DND-41 (cell line): ENCODE results near the gene OR5P2.

Source experiments
- ATAC-seq: fragments of 200-7000 bp; cut with Tn5 transposase; 3 replicates; pipeline ENCODE4 v1.9.1; 2021; ENCODE audit warnings: low read depth; ENCODE audit not compliant: insufficient read depth
- DNase-seq: peaks from one replicate; pipeline ENCODE4 v3.0.0-alpha.2; 2020
- H2AFZ ChIP-seq: 2 replicates; pipeline ENCODE4 v1.6.0; 2012; ENCODE audit warnings: low read depth, low read length
- H3K27ac ChIP-seq: 2 replicates; pipeline ENCODE4 v1.5.1; 2012; ENCODE audit warnings: low read length, inconsistent platforms
- H3K27me3 ChIP-seq: fragments of 200-600 bp; sonication (generic); 2 replicates; pipeline ENCODE4 v1.6.0; 2012; ENCODE audit warnings: low read length, mild to moderate bottlenecking, inconsistent platforms; ENCODE audit not compliant: insufficient read depth, poor library complexity
- H3K36me3 ChIP-seq: 2 replicates; pipeline ENCODE4 v1.5.1; 2012; ENCODE audit warnings: low read length, inconsistent platforms; ENCODE audit not compliant: insufficient read depth
- H3K4me1 ChIP-seq: 2 replicates; pipeline ENCODE4 v1.5.1; 2012; ENCODE audit warnings: mild to moderate bottlenecking, low read length; ENCODE audit not compliant: insufficient read depth
- H3K4me2 ChIP-seq: 2 replicates; pipeline ENCODE4 v1.6.0; 2012; ENCODE audit warnings: mild to moderate bottlenecking, moderate library complexity, low read length, inconsistent platforms; ENCODE audit not compliant: insufficient read depth
- H3K4me3 ChIP-seq, 2 experiments: fragments of 200-600 bp in 1 of 2; shearing (Covaris generic) in 1 of 2; 2 replicates each; pipeline ENCODE4 v1.5.1; 2012 to 2016; ENCODE audit warnings: inconsistent platforms in 2 of 2, low read length in 2 of 2, mild to moderate bottlenecking in 2 of 2, low read depth in 1 of 2, moderate library complexity in 1 of 2
- H3K79me2 ChIP-seq: 2 replicates; pipeline ENCODE4 v1.6.0; 2012; ENCODE audit warnings: low read length, inconsistent platforms; ENCODE audit not compliant: insufficient read depth
- H3K9ac ChIP-seq: 2 replicates; pipeline ENCODE4 v1.6.0; 2012; ENCODE audit warnings: low read depth, mild to moderate bottlenecking, inconsistent platforms, low read length, moderate library complexity
- H3K9me3 ChIP-seq: 2 replicates; pipeline ENCODE4 v1.5.1; 2012; ENCODE audit warnings: low read length, moderate library complexity, mild to moderate bottlenecking, inconsistent platforms; ENCODE audit not compliant: insufficient read depth, severe bottlenecking
- H4K20me1 ChIP-seq: 2 replicates; pipeline ENCODE4 v1.6.0; 2012; ENCODE audit warnings: low read length; ENCODE audit not compliant: insufficient read depth
- CTCF ChIP-seq: IDR thresholded peaks from 2 replicates; pipeline ENCODE4 v1.5.1; 2012; ENCODE audit warnings: borderline replicate concordance, low read length, moderate library complexity, mild to moderate bottlenecking; ENCODE audit not compliant: poor library complexity, severe bottlenecking; ENCODE audit errors: extremely low read depth
- EZH2 ChIP-seq: IDR thresholded peaks from 3 replicates; pipeline ENCODE4 v1.6.1; 2012; ENCODE audit warnings: borderline replicate concordance, low read depth, mild to moderate bottlenecking, moderate library complexity, low read length, inconsistent platforms; ENCODE audit not compliant: severe bottlenecking

The OR5P2 gene

GRCh38 chr11:7796842-7797241 is at the start of gene OR5P2:
TSS of gene OR5P2 (minus strand) at chr11:7796942. CDS start at chr11:7796942, 0 bp downstream.
- H3K27ac ChIP-seq = no peak within 1 kb of the TSS

GRCh38 chr11:7846003-7846402 is 49.3 kb upstream of the OR5P2 start:
- no peaks in the 10 kb centered on the region for H3K36me3 ChIP-seq
- H3K79me2 ChIP-seq = no peaks in the 10 kb centered on the region
- no peak overlapping the region for H2AFZ ChIP-seq
- H3K27me3 ChIP-seq = no peaks in the 10 kb centered on the region
- no peak overlapping the region for H3K9ac ChIP-seq
- TF ChIP-seq CTCF = no peak
- no peak for TF ChIP-seq EZH2
- no peak for DNase-seq
- no peak overlapping the region for H3K4me3 ChIP-seq
- H4K20me1 ChIP-seq = no peaks in the 10 kb centered on the region
- no peaks in the 10 kb centered on the region for H3K9me3 ChIP-seq
- no peaks in the 10 kb centered on the region for H3K4me1 ChIP-seq
- no peak overlapping the region for H3K27ac ChIP-seq
- H3K4me2 ChIP-seq = no peak overlapping the region
- ATAC-seq = no peak

More at GRCh38 chr11:7796842-7797241, at the start of gene OR5P2:
- Histone ChIP-seq H2AFZ (no peak within 1 kb of the TSS), H4K20me1 (no peaks in the 10 kb centered on the region), H3K27me3 (no peaks in the 10 kb centered on the region), H3K4me3 (no peak within 1 kb of the TSS), H3K4me2 (no peak within 1 kb of the TSS), H3K4me1 (no peaks in the 10 kb centered on the region), H3K9me3 (no peaks in the 10 kb centered on the region), H3K79me2 (no peaks in the 10 kb centered on the region), H3K36me3 (no peaks in the 10 kb centered on the region), H3K9ac (no peak within 1 kb of the TSS)
- no peak for TF ChIP-seq CTCF
- no peak for TF ChIP-seq EZH2
- no peak for DNase-seq
- ATAC-seq = no peak

GRCh38 chr11:7844986-7845385 is 48.2 kb upstream of the OR5P2 start:
- Histone ChIP-seq H4K20me1 (no peaks in the 10 kb centered on the region), H3K9ac (no peak overlapping the region), H3K4me1 (no peaks in the 10 kb centered on the region), H3K79me2 (no peaks in the 10 kb centered on the region), H3K27me3 (no peaks in the 10 kb centered on the region), H3K9me3 (no peaks in the 10 kb centered on the region), H3K27ac (no peak overlapping the region), H3K4me2 (no peak overlapping the region), H3K4me3 (no peak overlapping the region), H3K36me3 (no peaks in the 10 kb centered on the region), H2AFZ (no peak overlapping the region)
- no peak for DNase-seq
- no peak for TF ChIP-seq EZH2
- TF ChIP-seq CTCF = no peak
- no peak for ATAC-seq

- no peaks in the 10 kb centered on the region for H4K20me1 ChIP-seq
- no peak overlapping the region for H3K27ac ChIP-seq
- TF ChIP-seq CTCF (no peak), EZH2 (no peak)
- no peak overlapping the region for H3K4me3 ChIP-seq
- no peaks in the 10 kb centered on the region for H3K9me3 ChIP-seq
- no peaks in the 10 kb centered on the region for H3K36me3 ChIP-seq
- no peaks in the 10 kb centered on the region for H3K4me1 ChIP-seq
- no peak for ATAC-seq
- DNase-seq = no peak
- H3K9ac ChIP-seq = no peak overlapping the region
- no peak overlapping the region for H2AFZ ChIP-seq
- no peak overlapping the region for H3K4me2 ChIP-seq
- no peaks in the 10 kb centered on the region for H3K27me3 ChIP-seq
- no peaks in the 10 kb centered on the region for H3K79me2 ChIP-seq
Observed at GRCh38 chr11:7844521-7844920, 47.8 kb upstream of the OR5P2 start.
